Mesenteric fat pad (tissue), 1 donor: ENCODE data around the gene STX8. TPM values are rescaled to one million over a fixed set of nuclear protein-coding genes. Genes with fewer than 3 reads are reported as not detected.
"Not testable (repeated sequence)": the region's sequence is repeated elsewhere in the genome, so short reads cannot be mapped to it uniquely, and the experiment has no call there.

Experiments used
- DNase-seq: peaks from one replicate; pipeline ENCODE4 v3.0.0-alpha.2; 2020; ENCODE audit warnings: low spot score
- total RNA-seq: library from RNA; stranded (reverse); fragmentation: NEBNext Ultra II Directional; extraction: Animal tissue kit (Norgen Biotek cat#: 25700); gene quantifications from one replicate; pipeline ENCODE4 v1.2.1, GENCODE V29; 2021
- donor health status: DM: yes; HTN: yes; CAD: no.

STX8 gene
- total RNA-seq, 1 donor from 2014 or later: 77.0 TPM

DNA sequence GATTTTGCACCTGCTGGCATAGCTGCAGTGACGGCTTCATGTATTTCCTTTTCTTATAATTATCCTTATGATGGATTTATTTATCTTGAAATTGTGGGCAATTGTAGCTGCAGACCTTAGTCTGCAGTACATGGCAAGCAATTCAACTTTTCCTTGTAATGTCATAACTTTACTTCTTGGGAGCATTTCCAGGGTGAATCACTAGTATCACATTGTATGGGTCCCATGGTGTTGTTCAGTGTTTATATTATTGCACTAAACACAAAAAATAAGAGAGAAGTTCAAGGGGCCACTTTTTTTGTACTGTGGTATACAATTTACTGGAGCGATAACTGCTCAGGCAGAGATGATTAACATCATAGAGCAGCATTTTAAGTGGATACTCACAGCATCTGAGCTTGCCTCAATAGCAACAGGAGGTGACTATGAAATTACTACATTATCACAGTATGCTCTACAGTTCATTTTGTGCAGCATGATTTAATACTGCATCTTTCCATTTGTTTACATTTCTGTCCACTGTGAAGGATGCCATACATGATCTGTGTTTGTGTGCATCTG lies 169.5 kb downstream of the STX8 start:
- no peak for DNase-seq

DNA sequence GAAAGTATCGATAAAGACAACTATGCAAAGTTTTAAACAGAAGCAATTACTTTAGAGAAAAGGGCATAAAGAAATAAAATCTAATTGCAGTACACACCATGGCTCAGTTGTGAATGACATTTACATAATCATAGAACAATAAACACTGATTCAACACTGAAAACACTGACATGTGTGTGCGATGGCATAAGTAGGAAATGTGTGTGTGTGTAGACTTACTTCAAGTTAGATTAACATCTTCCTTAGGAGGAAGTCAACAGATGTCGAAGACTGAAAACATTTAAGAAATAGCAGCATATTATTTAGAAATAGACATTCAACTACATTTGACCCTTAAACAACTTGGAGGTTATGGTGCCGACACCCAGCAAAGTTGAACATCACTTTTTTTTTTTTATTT lies 172.4 kb downstream of the STX8 start:
- no peak for DNase-seq

DNA sequence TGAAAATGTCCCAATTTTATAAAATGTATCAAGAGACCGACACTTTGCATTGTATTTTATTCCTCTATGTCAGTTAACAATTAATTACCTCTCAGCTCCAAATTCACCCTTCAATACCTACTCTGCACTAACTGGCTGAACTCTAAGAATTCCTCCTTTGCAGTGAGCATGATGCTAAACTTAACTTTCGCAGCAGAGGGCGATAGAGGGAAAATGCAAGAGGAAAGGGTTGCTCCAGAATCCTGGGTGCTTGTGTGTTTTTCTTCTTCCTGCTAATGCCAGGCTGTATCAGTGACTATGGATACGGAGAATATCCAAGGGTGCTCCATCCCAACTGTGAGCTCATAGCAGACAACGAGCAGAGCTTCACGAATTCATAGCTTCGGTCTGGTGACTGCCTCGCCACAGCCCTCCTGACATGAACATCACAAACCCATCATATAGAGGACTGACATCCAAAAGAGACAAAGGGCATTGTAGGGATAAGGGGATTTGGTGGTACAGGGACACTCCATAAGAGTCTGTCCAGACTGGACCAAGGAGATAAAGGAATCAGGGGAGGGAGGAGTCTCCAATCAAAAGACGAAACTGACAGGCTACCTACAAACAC lies 172.9 kb downstream of the STX8 start:
- no peak for DNase-seq

DNA sequence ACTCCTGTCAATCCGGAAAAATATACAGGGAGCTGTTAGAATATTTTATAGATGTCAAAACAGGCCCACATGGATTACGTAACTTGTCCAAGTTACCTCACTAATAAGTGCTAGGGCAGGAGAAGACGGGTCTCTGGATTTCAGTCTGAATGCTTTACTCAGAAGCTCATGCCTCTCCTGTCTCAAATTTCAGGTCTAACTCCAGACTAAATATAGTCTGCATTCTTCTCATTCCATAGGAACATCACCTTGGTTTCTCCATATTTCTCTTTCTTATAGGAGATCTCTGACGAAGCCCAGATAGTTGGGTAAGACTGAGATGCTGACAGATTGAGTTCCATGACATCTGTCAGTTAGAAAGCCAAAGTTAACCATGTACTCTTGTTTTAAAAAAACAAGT lies 174.2 kb downstream of the STX8 start:
- no peak for DNase-seq

DNA sequence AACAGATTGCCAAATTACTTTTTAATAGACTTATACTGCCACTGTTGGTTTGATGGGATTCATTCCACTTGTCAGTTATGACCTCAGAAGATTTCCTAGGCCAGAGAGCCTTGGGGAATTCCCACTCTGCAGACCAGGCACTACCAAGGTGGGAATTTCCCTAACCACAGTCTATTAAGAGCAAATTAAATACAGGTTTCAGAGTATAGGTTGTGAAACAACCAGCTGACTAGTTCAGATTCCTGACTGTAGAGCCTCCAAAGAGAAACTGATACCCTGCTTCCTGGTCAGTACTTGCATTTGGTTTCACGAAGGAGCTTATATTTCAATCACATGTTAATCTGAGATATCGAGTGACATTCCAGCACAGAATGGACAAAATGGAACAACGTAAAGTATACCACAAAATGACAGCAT lies 186.5 kb downstream of the STX8 start:
- no peak for DNase-seq

DNA sequence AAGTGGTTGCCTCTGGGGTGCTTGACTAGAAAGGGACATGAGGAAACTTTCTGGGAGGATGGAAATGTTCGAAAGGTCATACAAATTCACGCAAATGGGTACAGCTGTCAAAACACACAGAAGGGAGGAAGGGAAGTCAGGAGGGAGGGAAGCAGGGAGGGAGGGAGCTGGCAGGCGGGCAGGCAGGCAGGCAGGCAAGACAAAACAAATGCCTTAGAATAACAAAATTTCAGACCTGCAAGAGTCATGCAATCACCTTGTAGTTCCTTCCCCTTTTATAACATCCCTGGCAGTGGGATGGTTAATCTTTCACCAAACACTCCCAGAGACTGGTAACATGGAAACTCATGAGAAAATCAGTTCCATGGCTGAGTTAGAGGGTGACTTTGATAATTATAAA lies 189.2 kb downstream of the STX8 start:
- no peak for DNase-seq

DNA sequence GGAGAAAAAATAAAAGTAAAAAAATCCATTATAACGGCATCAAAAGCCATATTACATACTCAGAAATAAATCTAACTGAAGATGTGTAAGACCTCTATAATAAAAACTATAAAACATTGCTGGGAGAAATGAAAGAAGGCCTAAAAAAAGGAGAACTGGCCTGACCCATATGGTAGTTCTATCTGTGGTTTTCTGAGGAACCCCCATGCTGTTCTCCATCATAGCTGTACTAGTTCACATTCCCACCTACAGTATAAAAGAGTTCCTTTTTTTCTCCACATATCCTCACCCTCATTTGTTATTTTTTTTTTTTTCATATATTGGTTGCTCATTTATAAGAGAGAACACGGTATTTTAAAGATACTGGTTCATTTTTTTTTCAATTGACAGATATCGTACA lies 191.8 kb downstream of the STX8 start:
- no peak for DNase-seq

DNA sequence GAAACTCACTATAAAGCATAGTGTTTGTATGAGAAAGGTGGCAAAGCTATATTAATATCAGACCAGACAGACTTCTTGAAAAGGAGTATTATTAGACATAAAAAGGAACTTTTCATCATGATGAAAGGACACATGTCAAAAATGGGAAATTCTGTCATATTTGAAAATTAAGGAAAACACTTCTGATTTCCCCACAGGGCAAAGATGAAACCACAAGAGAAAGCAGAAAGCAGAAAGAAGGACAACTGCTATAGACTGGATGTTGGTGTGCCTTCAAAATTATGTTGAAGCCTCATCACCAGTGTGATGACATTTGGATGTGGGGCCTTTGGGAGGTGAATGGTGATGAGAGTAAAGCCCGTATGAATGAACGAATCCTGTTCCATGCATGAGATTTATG lies 193.0 kb downstream of the STX8 start:
- DNase-seq: no peak

DNA sequence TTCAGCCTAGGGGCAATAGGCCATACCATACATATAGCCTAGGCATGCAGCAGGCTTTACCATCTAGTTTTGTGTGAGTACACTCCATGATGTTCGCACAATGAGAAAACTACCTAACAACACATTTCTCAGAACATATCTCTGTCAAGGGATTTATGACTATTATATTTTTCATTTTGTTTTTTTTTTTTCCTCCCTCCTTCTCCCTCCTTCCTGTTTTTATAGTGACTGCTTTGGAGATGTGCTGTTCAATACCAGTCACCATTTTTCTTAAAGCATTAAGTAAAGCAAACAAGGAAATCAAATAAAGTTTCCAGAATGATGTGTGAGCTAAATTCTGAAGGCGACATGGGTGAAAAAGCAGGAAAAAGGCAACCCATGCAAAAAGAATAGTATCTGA lies 194.6 kb downstream of the STX8 start:
- no peak for DNase-seq

DNA sequence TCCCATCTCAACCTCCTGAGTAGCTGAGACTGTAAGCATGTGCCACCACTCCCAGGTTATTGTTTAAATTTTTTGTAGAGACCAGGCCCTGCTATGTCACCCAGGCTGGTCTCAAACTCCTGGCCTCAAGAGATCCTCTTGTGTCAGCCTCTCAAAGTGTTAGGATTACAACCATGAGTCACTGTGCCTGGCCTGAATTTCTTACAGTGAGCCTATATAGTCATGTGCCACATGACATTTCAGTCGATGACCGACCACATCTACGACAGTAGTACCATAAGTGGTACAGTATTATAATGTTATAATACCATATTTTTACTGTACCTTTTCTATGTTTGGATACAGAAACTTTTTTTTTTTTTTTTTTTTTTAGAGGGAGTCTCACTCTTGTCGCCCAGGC lies 195.3 kb downstream of the STX8 start:
- no peak for DNase-seq

DNA sequence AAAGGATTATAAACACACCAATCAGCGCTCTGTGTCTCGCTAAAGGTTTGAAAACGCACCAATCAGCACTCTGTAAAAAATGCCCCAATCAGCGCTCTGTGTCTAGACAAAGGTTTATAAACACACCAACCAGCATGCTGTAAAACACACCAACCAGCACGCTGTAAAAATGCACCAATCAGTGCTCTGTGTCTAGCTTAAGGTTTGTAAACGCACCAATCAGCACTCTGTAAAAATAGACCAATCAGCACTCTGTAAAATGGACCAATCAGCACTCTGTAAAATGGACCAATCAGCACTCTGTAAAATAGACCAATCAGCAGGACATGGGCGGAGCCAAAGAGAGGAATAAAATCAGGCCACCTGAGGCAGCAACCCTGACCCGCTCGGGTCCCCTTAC lies 199.4 kb downstream of the STX8 start:
- not testable (repeated sequence) for DNase-seq

DNA sequence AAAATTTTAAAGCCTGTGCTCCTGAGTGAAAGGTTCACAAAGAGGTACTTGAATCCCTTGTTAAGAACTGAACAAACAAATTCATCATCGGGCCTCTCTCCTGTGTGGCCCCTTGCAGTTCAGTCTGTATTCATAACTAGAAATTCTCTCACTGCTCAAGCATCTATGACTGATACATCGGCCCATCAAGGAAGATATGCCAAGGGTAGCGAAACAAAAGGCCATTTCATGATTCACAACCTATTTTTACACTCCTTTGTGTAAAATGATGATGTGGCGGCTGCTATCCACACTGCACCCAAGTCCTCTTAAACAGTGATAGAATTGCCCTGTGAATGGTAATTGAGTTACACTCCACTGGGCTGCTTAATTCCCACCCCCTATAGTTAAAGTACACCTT lies 204.6 kb downstream of the STX8 start:
- DNase-seq: no peak

DNA sequence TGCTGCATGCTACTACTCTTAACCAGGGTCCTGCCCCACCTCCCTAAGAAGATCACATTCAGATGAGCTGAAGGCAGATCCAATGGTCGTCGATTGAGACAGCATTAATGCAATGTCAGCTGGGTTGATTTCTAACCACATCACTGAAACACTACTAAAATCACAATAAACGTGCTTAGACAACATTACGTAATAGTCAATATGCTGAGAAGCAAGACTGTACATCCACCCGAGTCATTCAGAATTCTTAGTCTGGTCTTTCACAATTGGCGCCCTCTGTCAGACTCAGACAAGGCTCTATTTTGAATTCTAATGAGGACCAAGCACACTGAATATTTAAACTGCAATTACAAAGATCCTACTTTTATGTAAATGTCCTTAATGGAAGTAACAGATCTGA lies 205.2 kb downstream of the STX8 start:
- DNase-seq: no peak

DNA sequence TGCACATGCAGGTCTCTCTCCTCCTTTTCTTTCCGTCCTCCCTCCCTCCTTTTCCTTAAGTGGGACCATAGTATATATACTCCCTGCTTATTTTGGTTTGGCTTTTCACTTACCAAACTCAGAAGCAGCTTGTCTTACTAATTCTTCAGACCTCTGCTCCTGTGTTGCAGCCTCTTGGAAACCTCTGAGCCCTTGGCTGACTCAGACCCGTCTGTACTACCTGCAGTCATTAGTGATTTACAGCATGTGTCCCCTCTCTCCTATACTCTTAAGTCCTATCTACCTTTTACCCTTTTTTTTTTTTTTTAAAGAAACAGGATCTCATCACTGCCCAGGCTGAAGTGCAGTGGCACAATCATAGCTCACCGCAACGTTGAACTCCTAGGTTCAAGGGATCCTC lies 207.0 kb downstream of the STX8 start:
- no peak for DNase-seq

DNA sequence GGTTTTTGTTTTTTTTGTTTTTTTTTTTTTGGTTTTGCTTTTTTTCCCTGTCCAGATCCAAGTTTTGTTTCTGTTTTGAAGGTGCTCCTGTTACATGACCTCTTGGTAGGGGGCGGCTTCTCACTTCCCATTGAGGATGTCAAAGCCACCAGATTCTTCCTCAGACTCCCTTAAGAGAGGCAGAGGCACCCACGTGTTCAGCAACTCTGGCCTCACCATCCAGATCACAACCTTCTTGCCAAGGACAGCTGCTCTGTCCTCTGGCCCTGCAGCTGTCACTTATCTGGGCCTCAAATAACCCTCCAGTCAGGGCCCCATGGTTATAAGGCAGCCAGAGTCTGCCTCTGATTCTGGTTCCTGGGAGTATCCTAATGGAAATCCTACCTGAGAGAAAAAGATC lies 208.5 kb downstream of the STX8 start:
- no peak for DNase-seq

DNA sequence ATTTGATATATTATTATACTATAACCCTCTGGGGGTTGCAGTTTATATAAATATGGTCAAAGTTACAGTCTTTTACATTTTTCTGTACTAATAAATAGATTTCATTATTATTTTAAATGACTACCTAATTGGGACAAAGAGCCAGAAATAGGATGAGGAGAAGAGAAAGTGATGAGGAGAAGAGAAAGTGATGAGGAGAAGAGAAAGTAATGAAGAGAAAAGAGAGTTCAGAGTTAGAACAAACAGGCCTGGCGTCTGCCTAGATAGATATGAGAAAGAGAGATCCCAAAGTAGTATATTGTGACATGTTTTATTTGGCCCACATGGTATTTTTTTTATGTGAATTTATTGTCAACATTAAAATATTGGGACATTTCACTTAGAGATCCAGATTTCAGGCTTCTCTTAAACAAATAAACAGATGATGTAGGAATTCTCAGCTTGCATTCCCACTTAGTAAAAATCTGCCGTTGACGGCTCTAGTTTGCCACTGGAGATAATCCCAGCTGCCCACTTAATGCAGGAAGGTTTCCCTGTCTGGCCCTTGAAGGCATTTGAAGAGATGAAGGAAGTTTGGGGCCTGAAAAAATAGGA lies 210.7 kb downstream of the STX8 start:
- no peak for DNase-seq

DNA sequence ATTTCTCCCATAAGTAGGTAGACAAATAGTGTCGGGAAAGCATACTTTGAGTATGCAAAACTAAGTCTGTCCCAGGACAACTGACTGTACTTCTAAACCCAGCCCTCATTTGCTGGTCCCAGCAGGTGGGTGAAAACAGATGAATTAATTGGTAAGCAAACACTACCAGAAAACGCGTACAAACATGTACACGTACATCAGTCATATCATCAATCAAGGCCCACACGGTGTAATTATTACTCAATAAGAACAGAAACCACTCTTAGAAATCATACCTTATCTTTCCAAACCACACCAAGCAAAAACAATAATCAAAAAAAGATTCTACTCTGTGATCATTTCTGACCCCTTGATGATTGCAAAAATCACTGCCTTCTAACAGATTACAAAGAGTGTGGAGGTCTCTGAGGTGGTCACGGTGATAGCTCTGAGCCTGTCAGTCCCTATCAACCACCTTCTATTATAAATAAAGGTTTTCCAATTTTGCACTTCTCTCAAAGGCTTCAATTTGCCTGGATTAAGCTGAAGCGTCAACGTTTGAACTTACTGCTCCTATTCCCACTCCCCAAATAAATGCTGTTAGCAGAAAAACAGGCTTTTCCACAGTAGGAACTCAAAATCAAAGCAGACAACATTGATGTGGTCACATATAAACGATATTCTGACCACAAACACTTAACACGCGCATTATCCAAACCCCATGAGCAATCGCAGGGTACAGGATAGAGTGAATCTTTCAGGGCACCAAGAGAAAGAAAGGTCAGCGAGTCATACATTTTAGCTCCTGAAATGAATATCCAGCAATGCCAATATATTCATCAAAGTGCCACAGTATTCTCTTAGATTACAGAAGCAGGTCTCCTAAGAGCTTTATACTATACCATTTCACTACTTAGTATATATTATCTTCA lies 211.9 kb downstream of the STX8 start:
- DNase-seq: no peak

DNA sequence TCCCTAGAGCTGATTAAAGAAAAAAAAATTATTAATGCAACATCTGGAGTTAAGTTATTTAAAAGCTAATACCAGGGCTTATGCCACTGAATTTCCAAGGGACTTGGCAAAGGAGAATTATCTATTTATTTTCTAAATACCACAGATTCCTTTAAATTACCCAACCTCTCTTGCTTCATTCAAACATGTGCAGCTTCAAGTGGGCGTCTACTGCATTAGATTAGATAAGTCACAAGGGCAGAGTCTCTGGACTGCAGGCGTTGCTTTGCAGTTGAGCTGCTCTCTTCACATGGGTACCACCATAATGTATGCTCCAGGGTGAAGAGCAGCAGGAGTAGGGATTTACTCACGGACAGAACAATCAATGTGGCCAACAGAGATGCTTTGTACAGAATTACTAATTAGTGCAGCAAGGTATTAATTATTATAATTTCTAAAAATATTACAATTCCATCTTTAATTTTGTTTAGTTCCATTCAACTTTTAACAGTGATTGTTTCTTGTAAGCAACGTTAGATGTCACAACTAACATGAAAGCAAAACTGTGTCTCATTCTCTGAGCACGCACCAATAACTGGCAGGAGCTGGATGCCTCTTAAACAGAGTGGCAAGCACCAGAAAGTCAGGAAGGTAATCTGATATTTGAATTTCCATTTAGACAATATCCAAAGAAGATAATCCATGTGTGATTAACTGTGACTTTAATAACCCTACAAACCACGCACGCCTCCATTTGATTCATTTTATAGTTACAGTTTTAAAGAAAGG lies 214.2 kb downstream of the STX8 start:
- DNase-seq: no peak

DNA sequence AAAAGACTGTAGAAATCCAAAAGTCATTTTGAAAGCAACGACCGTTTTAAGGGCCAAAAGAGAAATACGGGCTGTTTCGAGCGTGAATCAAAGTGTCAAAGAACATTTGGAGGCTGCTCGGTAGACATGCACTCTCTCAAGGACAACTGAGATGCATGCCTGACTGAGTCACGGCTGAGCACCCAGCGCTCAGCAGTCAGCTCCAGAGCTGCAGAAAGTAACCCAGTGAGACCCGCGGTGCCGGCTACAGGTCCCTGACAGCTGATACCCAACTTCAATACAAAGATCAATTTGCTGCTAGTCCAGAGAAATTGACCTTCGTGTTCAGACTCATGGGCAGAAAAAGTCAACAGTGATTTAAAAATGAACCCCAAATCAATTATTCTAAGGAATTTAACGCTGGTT lies 214.9 kb downstream of the STX8 start:
- no peak for DNase-seq

DNA sequence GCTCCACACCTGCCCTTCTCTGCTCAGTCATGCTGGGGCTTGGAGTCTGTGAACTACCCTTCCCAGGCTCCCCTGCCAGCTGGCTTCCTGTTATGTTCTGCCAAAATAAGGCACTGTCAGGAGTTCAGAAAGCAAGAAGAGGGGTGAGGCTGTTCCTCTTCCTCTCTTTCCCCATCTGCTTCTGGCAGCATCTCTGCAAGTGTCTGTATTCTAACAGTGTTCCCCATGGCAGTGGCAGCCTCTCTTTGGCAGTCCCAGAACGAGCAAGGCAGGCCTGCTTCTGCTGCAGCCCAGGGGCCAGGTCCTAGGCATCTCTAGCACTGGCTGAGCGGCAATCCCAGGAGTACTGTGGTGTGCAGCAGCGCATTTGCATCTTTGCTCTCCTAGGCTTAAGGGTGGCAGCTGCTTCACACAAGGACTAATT lies 219.1 kb downstream of the STX8 start:
- DNase-seq: no peak

DNA sequence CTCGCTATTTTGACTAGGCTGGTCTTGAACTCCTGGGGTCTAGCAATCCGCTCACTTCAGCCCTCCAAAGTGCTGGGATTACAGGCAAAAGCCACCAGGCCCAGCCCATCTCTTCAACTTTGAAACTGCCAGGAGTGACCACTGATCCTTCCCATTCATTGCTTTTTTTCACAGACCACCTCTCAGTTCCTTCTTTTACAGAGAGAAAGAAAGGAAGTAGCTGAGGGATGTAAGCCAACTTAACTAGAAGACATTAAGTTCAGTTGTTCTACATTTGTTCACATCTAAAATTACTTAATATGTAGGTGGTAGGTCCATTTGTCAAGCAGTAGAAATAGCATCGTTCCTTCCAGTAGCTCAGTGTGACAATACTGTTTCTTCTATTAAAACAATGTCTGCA lies 219.8 kb downstream of the STX8 start:
- DNase-seq: no peak
